Thymus (tissue), 11 donors: ENCODE data around the gene DNAH7. TPM values are rescaled to one million over a fixed set of nuclear protein-coding genes. Genes with fewer than 3 reads are reported as not detected.
"Not testable (repeated sequence)": the region's sequence is repeated elsewhere in the genome, so short reads cannot be mapped to it uniquely, and the experiment has no call there.

Experiments used
- DNase-seq, 9 donors: peaks; one replicate each; pipeline ENCODE4 v3.0.0-alpha.2; 2013; ENCODE audit warnings: low spot score in 9 of 9, low read depth in 6 of 9, missing footprints in 1 of 9
- H3K27ac ChIP-seq, 2 donors: one replicate each; pipeline ENCODE4 v1.5.1; 2013; ENCODE audit warnings: control low read depth in 1 of 2, low read depth in 1 of 2, low read length in 1 of 2, mild to moderate bottlenecking in 1 of 2, moderate library complexity in 1 of 2
- H3K27me3 ChIP-seq, 2 donors: one replicate each; pipeline ENCODE4 v1.5.1; 2013; ENCODE audit warnings: low read length in 1 of 2; ENCODE audit not compliant: control insufficient read depth in 2 of 2, insufficient read depth in 1 of 2
- H3K36me3 ChIP-seq, 2 donors: one replicate each; pipeline ENCODE4 v1.5.1; 2013; ENCODE audit warnings: low read length in 1 of 2, mild to moderate bottlenecking in 1 of 2, moderate library complexity in 1 of 2; ENCODE audit not compliant: control insufficient read depth in 2 of 2, insufficient read depth in 2 of 2
- H3K4me1 ChIP-seq, 2 donors: one replicate each; pipeline ENCODE4 v1.5.1; 2013; ENCODE audit warnings: low read length in 2 of 2; ENCODE audit not compliant: control insufficient read depth in 2 of 2, insufficient read depth in 2 of 2
- H3K4me3 ChIP-seq, 2 donors: one replicate each; pipeline ENCODE4 v1.5.1; 2013; ENCODE audit warnings: low read length in 2 of 2, control low read depth in 1 of 2, mild to moderate bottlenecking in 1 of 2
- H3K9me3 ChIP-seq, 2 donors: one replicate each; pipeline ENCODE4 v1.5.1; 2013; ENCODE audit warnings: low read length in 1 of 2, mild to moderate bottlenecking in 1 of 2; ENCODE audit not compliant: control insufficient read depth in 2 of 2, insufficient read depth in 1 of 2
- WGBS: extraction: QIAGEN DNeasy Blood & Tissue Kit; methylation state at CpG from one replicate; pipeline ENCODE4 v1.1.7; 2013; 5-methylcytosine and 5-hydroxymethylcytosine counted together
- polyA plus RNA-seq: library from polyadenylated mRNA; stranded (reverse); fragments of 200-250 nt; gene quantifications from one replicate; pipeline ENCODE4 v1.2.3, GENCODE V29; 2013
- total RNA-seq: library from RNA; stranded (reverse); fragments of 120-200 nt; gene quantifications from one replicate; pipeline ENCODE4 v1.2.4, GENCODE V29; 2013
- donor health status: healthy.

The DNAH7 gene
- total and polyA plus RNA-seq, 2 donors: 0.33 to 0.62 TPM

GRCh38 chr2:196101325-196101991, 32.8 kb upstream of the DNAH7 start:
- no peaks in the 10 kb centered on the region for H3K9me3 ChIP-seq
- H3K36me3 ChIP-seq: no peaks in the 10 kb centered on the region
- no peaks in the 10 kb centered on the region for H3K27me3 ChIP-seq
- DNase-seq: no peak
- no peak overlapping the region for H3K27ac ChIP-seq
- no peak overlapping the region for H3K4me3 ChIP-seq
- no peaks in the 10 kb centered on the region for H3K4me1 ChIP-seq
- 49% methylated on average over 6 of the region's 6 CpGs for WGBS

- no peaks in the 10 kb centered on the region for H3K9me3 ChIP-seq
- 97% methylated on average over 3 of the region's 3 CpGs for WGBS
These were observed 31.3 kb upstream of the DNAH7 start for GRCh38 chr2:196099916-196100315.

GRCh38 chr2:196097864-196098660, 29.4 kb upstream of the DNAH7 start:
- no peak overlapping the region for H3K4me3 ChIP-seq
- 95% methylated on average over 6 of the region's 6 CpGs for WGBS
- H3K4me1 ChIP-seq: no peaks in the 10 kb centered on the region
- no peak for DNase-seq
- H3K36me3 ChIP-seq: no peaks in the 10 kb centered on the region
- H3K27ac ChIP-seq: no peak overlapping the region
- no peaks in the 10 kb centered on the region for H3K27me3 ChIP-seq
- no peaks in the 10 kb centered on the region for H3K9me3 ChIP-seq

More at GRCh38 chr2:196099916-196100315, 31.3 kb upstream of the DNAH7 start:
- Histone ChIP-seq H3K4me1 (no peaks in the 10 kb centered on the region), H3K27me3 (no peaks in the 10 kb centered on the region), H3K36me3 (no peaks in the 10 kb centered on the region), H3K4me3 (no peak overlapping the region), H3K27ac (no peak overlapping the region)
- no peak for DNase-seq

GRCh38 chr2:196096982-196097745, 28.5 kb upstream of the DNAH7 start:
- no peak for DNase-seq
- WGBS: 95% methylated on average over 5 of the region's 5 CpGs
- no peaks in the 10 kb centered on the region for H3K4me1 ChIP-seq
- H3K27ac ChIP-seq: no peak overlapping the region
- no peak overlapping the region for H3K4me3 ChIP-seq
- no peaks in the 10 kb centered on the region for H3K9me3 ChIP-seq
- H3K36me3 ChIP-seq: no peaks in the 10 kb centered on the region
- no peaks in the 10 kb centered on the region for H3K27me3 ChIP-seq

- DNase-seq: no peak
- no peaks in the 10 kb centered on the region for H3K27me3 ChIP-seq
- no peaks in the 10 kb centered on the region for H3K36me3 ChIP-seq
- H3K4me3 ChIP-seq: no peak overlapping the region
- no peaks in the 10 kb centered on the region for H3K4me1 ChIP-seq
- H3K27ac ChIP-seq: no peak overlapping the region
- no peaks in the 10 kb centered on the region for H3K9me3 ChIP-seq
- whole genome bisulfite sequencing: 96% methylated on average over 4 of the region's 4 CpGs
These were observed 27.6 kb upstream of the DNAH7 start for GRCh38 chr2:196096264-196096663.

- WGBS: 95% methylated on average over 5 of the region's 5 CpGs
- not testable (repeated sequence) for H3K9me3 ChIP-seq, DNase-seq, H3K27me3 ChIP-seq, H3K4me1 ChIP-seq, H3K27ac ChIP-seq, H3K4me3 ChIP-seq, H3K36me3 ChIP-seq
These were observed 20.8 kb upstream of the DNAH7 start for GRCh38 chr2:196089448-196089847.

GRCh38 chr2:196088203-196088602, 19.6 kb upstream of the DNAH7 start:
- DNase-seq: no peak
- H3K4me1 ChIP-seq: no peaks in the 10 kb centered on the region
- WGBS: 96% methylated on average over 2 of the region's 2 CpGs

GRCh38 chr2:196086517-196087368, 18.1 kb upstream of the DNAH7 start:
- Histone ChIP-seq H3K4me3 (no peak overlapping the region), H3K36me3 (no peaks in the 10 kb centered on the region), H3K27me3 (no peaks in the 10 kb centered on the region), H3K9me3 (peaks cover 1 to 15% of the 10 kb centered on the region in 2 donors), H3K4me1 (no peaks in the 10 kb centered on the region), H3K27ac (no peak overlapping the region)
- DNase-seq: no peak
- whole genome bisulfite sequencing: 85% methylated on average over 7 of the region's 7 CpGs

More at GRCh38 chr2:196088203-196088602, 19.6 kb upstream of the DNAH7 start:
- Histone ChIP-seq H3K27ac (no peak overlapping the region), H3K36me3 (no peaks in the 10 kb centered on the region), H3K27me3 (no peaks in the 10 kb centered on the region), H3K4me3 (no peak overlapping the region), H3K9me3 (peaks cover 1 to 14% of the 10 kb centered on the region in 2 donors)
